ENCODE measurements around the gene ERBB2. TPM values are rescaled to one million over a fixed set of nuclear protein-coding genes. Genes with fewer than 3 reads are reported as not detected.

The ERBB2 gene
- total RNA-seq, 2 donors from 2014 or later = 88.1 to 94.7 TPM

GRCh38 chr17:39735882-39736281 is 36.0 kb downstream of the ERBB2 start:
- Histone ChIP-seq H3K4me3 (no peak overlapping the region), H3K27ac (no peak overlapping the region), H3K36me3 (no peaks in the 10 kb centered on the region), H3K4me1 (ENCODE audit: control insufficient read depth in 1 of 2, low read depth in 2 of 2) (peaks cover 9 to 28% of the 10 kb centered on the region in 2 donors), H3K9me3 (no peaks in the 10 kb centered on the region), H3K27me3 (replicated peaks; ENCODE audit: insufficient read depth) (no peaks in the 10 kb centered on the region)
- TF ChIP-seq, protein P1, sequence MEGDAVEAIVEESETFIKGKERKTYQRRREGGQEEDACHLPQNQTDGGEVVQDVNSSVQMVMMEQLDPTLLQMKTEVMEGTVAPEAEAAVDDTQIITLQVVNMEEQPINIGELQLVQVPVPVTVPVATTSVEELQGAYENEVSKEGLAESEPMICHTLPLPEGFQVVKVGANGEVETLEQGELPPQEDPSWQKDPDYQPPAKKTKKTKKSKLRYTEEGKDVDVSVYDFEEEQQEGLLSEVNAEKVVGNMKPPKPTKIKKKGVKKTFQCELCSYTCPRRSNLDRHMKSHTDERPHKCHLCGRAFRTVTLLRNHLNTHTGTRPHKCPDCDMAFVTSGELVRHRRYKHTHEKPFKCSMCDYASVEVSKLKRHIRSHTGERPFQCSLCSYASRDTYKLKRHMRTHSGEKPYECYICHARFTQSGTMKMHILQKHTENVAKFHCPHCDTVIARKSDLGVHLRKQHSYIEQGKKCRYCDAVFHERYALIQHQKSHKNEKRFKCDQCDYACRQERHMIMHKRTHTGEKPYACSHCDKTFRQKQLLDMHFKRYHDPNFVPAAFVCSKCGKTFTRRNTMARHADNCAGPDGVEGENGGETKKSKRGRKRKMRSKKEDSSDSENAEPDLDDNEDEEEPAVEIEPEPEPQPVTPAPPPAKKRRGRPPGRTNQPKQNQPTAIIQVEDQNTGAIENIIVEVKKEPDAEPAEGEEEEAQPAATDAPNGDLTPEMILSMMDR (IDR thresholded peaks at IDR 0.05) = no peak
- ATAC-seq (ENCODE audit: insufficient number of reproducible peaks, low FRiP score, low read depth) = no peak
- no peak for DNase-seq (ENCODE audit: low spot score)

DNA sequence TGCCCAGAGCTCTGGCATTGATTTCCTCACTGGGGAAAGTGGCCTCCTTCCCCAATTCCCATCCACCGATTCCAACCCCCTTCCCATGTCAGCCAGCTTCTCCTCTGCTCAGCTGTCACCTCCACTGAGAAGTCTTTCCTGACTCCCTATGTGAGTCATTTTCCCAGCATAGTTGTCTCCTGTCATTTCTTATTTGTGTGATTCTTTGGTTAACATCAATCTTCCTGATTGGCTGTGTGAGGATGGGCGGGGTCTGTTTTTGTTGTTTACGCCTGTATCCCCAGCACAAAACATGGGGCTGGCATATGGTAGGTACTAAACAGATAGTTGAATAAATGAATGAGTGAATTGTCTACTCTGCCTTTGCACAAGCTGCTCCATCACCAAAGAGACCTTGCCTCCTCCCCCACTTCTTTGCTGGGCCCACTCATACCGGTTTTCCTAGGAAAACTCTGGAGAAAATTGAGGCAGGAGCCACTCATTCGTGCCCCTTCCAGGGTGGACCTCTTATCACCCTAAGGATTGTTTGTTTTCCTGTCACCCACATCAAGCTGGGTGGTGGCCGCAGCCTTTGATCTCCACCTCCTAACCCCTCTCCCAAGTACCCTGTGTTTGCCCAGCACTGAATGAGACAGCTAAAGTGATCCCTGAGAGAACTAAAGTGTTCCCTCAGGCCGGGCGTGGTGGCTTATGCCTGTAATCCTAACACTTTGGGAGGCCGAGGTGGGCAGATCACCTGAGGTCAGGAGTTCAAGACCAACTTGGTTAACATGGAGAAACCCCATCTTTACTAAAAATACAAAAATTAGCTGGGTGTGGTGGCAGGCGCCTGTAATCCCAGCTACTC is 36.7 kb downstream of the ERBB2 start:
- H3K27me3 ChIP-seq (replicated peaks; ENCODE audit: insufficient read depth) = no peaks in the 10 kb centered on the region
- H3K4me1 ChIP-seq (ENCODE audit: control insufficient read depth in 1 of 2, low read depth in 2 of 2) = peaks cover 9 to 34% of the 10 kb centered on the region in 2 donors
- no peak for DNase-seq (ENCODE audit: low spot score)
- TF ChIP-seq, protein P1 (IDR thresholded peaks at IDR 0.05) = no peak
- H3K36me3 ChIP-seq = no peaks in the 10 kb centered on the region
- H3K4me3 ChIP-seq = no peak overlapping the region
- no peaks in the 10 kb centered on the region for H3K9me3 ChIP-seq
- no peak for ATAC-seq (ENCODE audit: insufficient number of reproducible peaks, low FRiP score, low read depth)
- no peak overlapping the region for H3K27ac ChIP-seq

DNA sequence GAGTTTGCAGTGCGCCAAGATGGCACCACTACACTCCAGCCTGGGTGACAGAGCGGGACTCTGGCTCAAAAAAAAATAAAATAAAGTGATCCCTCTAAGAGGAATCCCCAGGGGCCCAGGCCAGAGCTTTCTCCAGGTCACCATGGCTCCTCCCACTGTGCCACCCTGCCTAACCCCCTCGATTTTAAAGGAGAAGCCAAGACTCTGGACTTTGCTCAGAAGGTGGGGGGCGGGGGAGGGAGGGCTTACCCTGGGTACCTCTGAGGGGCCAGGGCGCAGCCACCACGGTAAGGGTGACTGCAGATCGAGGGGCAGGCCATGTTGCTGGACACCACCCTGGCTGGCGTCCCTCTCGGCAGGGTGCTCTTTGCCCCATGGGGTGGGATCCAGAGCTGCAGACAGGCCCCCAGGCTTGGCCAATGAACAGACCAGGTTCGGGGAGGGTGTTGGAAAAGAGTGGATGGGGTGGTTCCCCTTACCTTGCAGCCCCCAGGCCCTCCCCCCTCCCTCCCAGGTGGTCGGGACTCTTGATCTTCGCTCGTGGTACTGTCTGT is 37.4 kb downstream of the ERBB2 start:
- DNase-seq (ENCODE audit: low spot score) (no peak), ATAC-seq (ENCODE audit: insufficient number of reproducible peaks, low FRiP score, low read depth) (no peak)
- Histone ChIP-seq H3K9me3 (no peaks in the 10 kb centered on the region), H3K4me3 (no peak overlapping the region), H3K36me3 (no peaks in the 10 kb centered on the region), H3K27ac (no peak overlapping the region), H3K27me3 (replicated peaks; ENCODE audit: insufficient read depth) (no peaks in the 10 kb centered on the region), H3K4me1 (ENCODE audit: control insufficient read depth in 1 of 2, low read depth in 2 of 2) (peaks cover 9 to 35% of the 10 kb centered on the region in 2 donors)
- TF ChIP-seq, protein P1 (IDR thresholded peaks at IDR 0.05) = no peak

DNA sequence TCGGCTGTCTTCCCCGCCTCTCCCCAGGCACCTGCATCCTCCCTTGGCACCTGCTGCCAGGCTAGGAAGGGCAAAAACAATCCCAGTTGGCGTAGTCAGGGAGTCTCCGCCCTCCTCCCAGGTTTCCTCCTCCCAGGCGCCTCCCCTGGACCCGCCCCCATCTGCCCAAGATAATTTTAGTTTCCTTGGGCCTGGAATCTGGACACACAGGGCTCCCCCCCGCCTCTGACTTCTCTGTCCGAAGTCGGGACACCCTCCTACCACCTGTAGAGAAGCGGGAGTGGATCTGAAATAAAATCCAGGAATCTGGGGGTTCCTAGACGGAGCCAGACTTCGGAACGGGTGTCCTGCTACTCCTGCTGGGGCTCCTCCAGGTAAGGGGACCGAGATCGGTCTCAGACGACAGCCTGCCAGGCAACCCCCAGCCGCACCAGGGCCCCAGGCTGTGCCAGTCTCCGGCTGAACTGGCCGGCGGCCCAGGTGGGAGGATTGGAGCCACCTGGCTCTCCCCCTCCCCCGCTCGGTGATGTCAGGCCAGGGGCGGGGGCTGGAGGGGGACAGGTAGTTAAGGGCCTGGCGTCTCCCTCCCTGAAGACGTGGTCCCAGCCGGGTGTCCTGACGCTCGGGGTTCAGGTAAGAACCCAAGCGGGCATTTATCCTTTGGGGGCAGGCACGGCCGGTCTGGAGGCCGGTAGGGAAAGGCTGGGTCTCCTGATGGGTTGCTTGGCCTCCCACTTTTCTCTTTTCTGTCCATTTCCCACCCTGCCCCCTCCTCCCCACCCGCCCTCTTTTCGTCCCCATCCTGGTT is 38.1 kb downstream of the ERBB2 start, which contains the start of gene GRB7:
GRB7 (plus strand) TSS at position 179 of the 808 bp plus-strand sequence. CDS start 4,364 bp downstream, outside the sequence.
- TF ChIP-seq, protein P1 (IDR thresholded peaks at IDR 0.05) = no peak
- peak within 1 kb of the TSS; percentile 66 for H3K4me3 ChIP-seq
- DNase-seq (ENCODE audit: low spot score) = no peak

GRCh38 chr17:39738568-39738901 is 38.7 kb downstream of the ERBB2 start:
- Histone ChIP-seq H3K4me1 (ENCODE audit: control insufficient read depth in 1 of 2, low read depth in 2 of 2) (peaks cover 9 to 35% of the 10 kb centered on the region in 2 donors), H3K36me3 (no peaks in the 10 kb centered on the region), H3K4me3 (peak overlapping the region; percentile 66), H3K27ac (no peak overlapping the region), H3K27me3 (replicated peaks; ENCODE audit: insufficient read depth) (no peaks in the 10 kb centered on the region), H3K9me3 (no peaks in the 10 kb centered on the region)
- DNase-seq (ENCODE audit: low spot score) (no peak), ATAC-seq (ENCODE audit: insufficient number of reproducible peaks, low FRiP score, low read depth) (no peak)
- TF ChIP-seq, protein P1 (IDR thresholded peaks at IDR 0.05) = no peak

More for the DNA sequence above, 38.1 kb downstream of the ERBB2 start, which contains the start of gene GRB7:
- no peaks in the 10 kb centered on the region for H3K36me3 ChIP-seq
- H3K27ac ChIP-seq = peak within 1 kb of the TSS in 1 of 2 donors; percentile 2
- no peaks in the 10 kb centered on the region for H3K27me3 ChIP-seq (replicated peaks; ENCODE audit: insufficient read depth)
- H3K9me3 ChIP-seq = no peaks in the 10 kb centered on the region
- ATAC-seq (ENCODE audit: insufficient number of reproducible peaks, low FRiP score, low read depth) = no peak
- peaks cover 9 to 35% of the 10 kb centered on the region in 2 donors for H3K4me1 ChIP-seq (ENCODE audit: control insufficient read depth in 1 of 2, low read depth in 2 of 2)

All from thoracic aorta (tissue), 2 donors.